Endothelial cell of umbilical vein (primary cell): ENCODE measurements around the gene VGLL1.

Experiments used
- CTCF ChIP-seq, 2 donors: IDR thresholded peaks; 1 replicate in 1 of 2; 2 replicates in 1 of 2; pipeline ENCODE4 v1.5.1; 2011; ENCODE audit warnings: low read length in 2 of 2, mild to moderate bottlenecking in 2 of 2, moderate library complexity in 2 of 2, control low read depth in 1 of 2, inconsistent platforms in 1 of 2, low read depth in 1 of 2; ENCODE audit not compliant: insufficient read depth in 1 of 2; ENCODE audit errors: extremely low read depth in 1 of 2
- EZH2 ChIP-seq: IDR thresholded peaks from 2 replicates; pipeline ENCODE4 v1.6.1; 2012; ENCODE audit warnings: borderline replicate concordance, low read depth, mild to moderate bottlenecking, moderate library complexity, low read length, inconsistent platforms; ENCODE audit not compliant: severe bottlenecking
- FOS ChIP-seq: IDR thresholded peaks from 2 replicates; pipeline ENCODE4 v1.6.1; 2011; ENCODE audit warnings: mild to moderate bottlenecking, low read length, moderate library complexity, borderline replicate concordance; ENCODE audit not compliant: insufficient read depth
- GATA2 ChIP-seq: IDR thresholded peaks from 2 replicates; pipeline ENCODE4 v1.7.0; 2011; ENCODE audit warnings: low read depth, mild to moderate bottlenecking, moderate library complexity, mixed read lengths, low read length; ENCODE audit not compliant: insufficient read length, insufficient read depth
- JUN ChIP-seq: IDR thresholded peaks from 2 replicates; pipeline ENCODE4 v1.6.1; 2011; ENCODE audit warnings: borderline replicate concordance, low read depth; ENCODE audit not compliant: insufficient read length, insufficient read depth
- MAX ChIP-seq: IDR thresholded peaks from 2 replicates; pipeline ENCODE4 v1.6.1; 2011; ENCODE audit not compliant: insufficient read depth, insufficient read length
- MYC ChIP-seq: IDR thresholded peaks from one replicate; pipeline ENCODE4 v1.6.1; 2011; ENCODE audit warnings: mild to moderate bottlenecking, low read depth, low read length
- POLR2A ChIP-seq: IDR thresholded peaks from 2 replicates; pipeline ENCODE4 v1.6.1; 2012; ENCODE audit warnings: low read depth, mild to moderate bottlenecking, control low read depth, low read length
- POLR2AphosphoS5 ChIP-seq: IDR thresholded peaks from 2 replicates; pipeline ENCODE4 v1.6.1; 2012; ENCODE audit warnings: low read depth, mild to moderate bottlenecking, control low read depth, low read length, moderate library complexity; ENCODE audit not compliant: insufficient read depth

GRCh38 chrX:136529795-136530194 is 2.2 kb upstream of the VGLL1 start:
- no peak for TF ChIP-seq CTCF (IDR thresholded peaks at IDR 0.05; ENCODE audit: extremely low read depth in 1 of 2, insufficient read depth in 1 of 2, low read depth in 1 of 2, low read length in 2 of 2)
- no peak for TF ChIP-seq POLR2A
- TF ChIP-seq MYC = no peak
- no peak for TF ChIP-seq MAX
- TF ChIP-seq POLR2AphosphoS5 = no peak
- TF ChIP-seq GATA2 = no peak
- no peak for TF ChIP-seq EZH2
- TF ChIP-seq JUN = no peak
- TF ChIP-seq FOS = no peak
